DMS79 treated with DMSO at 0.1 percent for 48 hours (cell line): ENCODE measurements around the gene ARSG.
"Not testable (repeated sequence)": the region's sequence is repeated elsewhere in the genome, so short reads cannot be mapped to it uniquely, and the experiment has no call there.

ENCODE experiments used
- DNase-seq: peaks from one replicate; lab custom pipeline; 2025; lab: John Stamatoyannopoulos, UW

Gene ARSG

GRCh38 chr17:68398691-68399637 is 107.7 kb downstream of the ARSG start:
- no peak for DNase-seq

- DNase-seq, result no peak
These were observed 108.5 kb downstream of the ARSG start for GRCh38 chr17:68399638-68400403.

- no peak for DNase-seq
These were observed 109.1 kb downstream of the ARSG start for GRCh38 chr17:68400404-68400735.

- no peak for DNase-seq
These were observed 110.0 kb downstream of the ARSG start for GRCh38 chr17:68401288-68401687.

GRCh38 chr17:68403122-68403521 is 111.8 kb downstream of the ARSG start:
- DNase-seq, result no peak

GRCh38 chr17:68403837-68404236 is 112.5 kb downstream of the ARSG start:
- not testable (repeated sequence) for DNase-seq

GRCh38 chr17:68407656-68408055 is 116.4 kb downstream of the ARSG start:
- DNase-seq, result not testable (repeated sequence)

- DNase-seq, result not testable (repeated sequence)
These were observed 122.6 kb downstream of the ARSG start for GRCh38 chr17:68413597-68414560.

GRCh38 chr17:68414901-68415300 is 123.6 kb downstream of the ARSG start:
- not testable (repeated sequence) for DNase-seq

- no peak for DNase-seq
These were observed 126.0 kb downstream of the ARSG start for GRCh38 chr17:68417317-68417716.

GRCh38 chr17:68418876-68419275 is 127.6 kb downstream of the ARSG start:
- no peak for DNase-seq

- no peak for DNase-seq
These were observed 128.8 kb downstream of the ARSG start for GRCh38 chr17:68420065-68420464.

GRCh38 chr17:68421486-68421885 is 130.2 kb downstream of the ARSG start:
- no peak for DNase-seq

- DNase-seq, result no peak
These were observed 131.5 kb downstream of the ARSG start for GRCh38 chr17:68422821-68423220.

- no peak for DNase-seq
These were observed 132.0 kb downstream of the ARSG start for GRCh38 chr17:68423251-68423650.

- no peak for DNase-seq
These were observed 132.9 kb downstream of the ARSG start for GRCh38 chr17:68424203-68424602.

GRCh38 chr17:68424861-68425260 is 133.6 kb downstream of the ARSG start:
- DNase-seq, result peak; percentile 64

- DNase-seq, result no peak
These were observed 134.7 kb downstream of the ARSG start for GRCh38 chr17:68425979-68426378.

- no peak for DNase-seq
These were observed 136.3 kb downstream of the ARSG start for GRCh38 chr17:68427575-68427974.

GRCh38 chr17:68428498-68429172 is 137.3 kb downstream of the ARSG start:
- DNase-seq, result peak; percentile 61

- DNase-seq, result no peak
These were observed 138.6 kb downstream of the ARSG start for GRCh38 chr17:68429881-68430280.
